H54 (cell line): ENCODE results near the gene CNNM1.

Source experiments
- DNase-seq: peaks from one replicate; pipeline ENCODE4 v3.0.0; 2011; ENCODE audit warnings: low spot score, mixed read lengths; ENCODE audit not compliant: insufficient read length
- FAIRE-seq: peaks from 3 replicates; lab custom pipeline; 2011; peaks lifted over from hg19 to GRCh38; lab: Jason Lieb, UNC
- POLR2A ChIP-seq: IDR thresholded peaks from 2 replicates; pipeline ENCODE4 v1.6.1; 2011; ENCODE audit warnings: low read depth, mild to moderate bottlenecking, low read length

CNNM1 gene

GRCh38 chr10:99325281-99325680 is 3.9 kb upstream of the CNNM1 start:
- DNase-seq, result no peak

GRCh38 chr10:99326871-99327270 is 2.3 kb upstream of the CNNM1 start:
- DNase-seq, result no peak
- FAIRE-seq, result no peak
- no peak for TF ChIP-seq POLR2A

More at GRCh38 chr10:99325281-99325680, 3.9 kb upstream of the CNNM1 start:
- no peak for FAIRE-seq
- no peak for TF ChIP-seq POLR2A

GRCh38 chr10:99328579-99329303 is 415 bp upstream of the CNNM1 start:
- DNase-seq (no peak), FAIRE-seq (no peak)
- no peak for TF ChIP-seq POLR2A

- FAIRE-seq, result no peak
- no peak for TF ChIP-seq POLR2A
- no peak for DNase-seq
Observed at GRCh38 chr10:99329554-99330346, 594 bp downstream of the CNNM1 start.

GRCh38 chr10:99330347-99330924 is 1.3 kb downstream of the CNNM1 start:
- DNase-seq, result no peak
- TF ChIP-seq POLR2A, result no peak
- FAIRE-seq, result no peak

- no peak for DNase-seq
- no peak for FAIRE-seq
- no peak for TF ChIP-seq POLR2A
Observed at GRCh38 chr10:99331207-99331803, 2.1 kb downstream of the CNNM1 start.

GRCh38 chr10:99337311-99337811 is 8.2 kb downstream of the CNNM1 start:
- DNase-seq, result no peak
- no peak for FAIRE-seq
- no peak for TF ChIP-seq POLR2A

- DNase-seq, result no peak
- TF ChIP-seq POLR2A, result no peak
- no peak for FAIRE-seq
Observed at GRCh38 chr10:99337901-99338300, 8.7 kb downstream of the CNNM1 start.

- no peak for FAIRE-seq
- no peak for DNase-seq
- no peak for TF ChIP-seq POLR2A
Observed at GRCh38 chr10:99339077-99339476, 9.9 kb downstream of the CNNM1 start.

- FAIRE-seq (no peak), DNase-seq (no peak)
- no peak for TF ChIP-seq POLR2A
Observed at GRCh38 chr10:99339563-99340047, 10.4 kb downstream of the CNNM1 start.

- TF ChIP-seq POLR2A, result no peak
- FAIRE-seq, result no peak
- DNase-seq, result no peak
Observed at GRCh38 chr10:99340650-99341049, 11.5 kb downstream of the CNNM1 start.

- FAIRE-seq, result no peak
- DNase-seq, result no peak
- TF ChIP-seq POLR2A, result no peak
Observed at GRCh38 chr10:99341248-99341647, 12.1 kb downstream of the CNNM1 start.

- FAIRE-seq (no peak), DNase-seq (no peak)
- no peak for TF ChIP-seq POLR2A
Observed at GRCh38 chr10:99341860-99342490, 12.8 kb downstream of the CNNM1 start.
